Measurements from ENCODE around the gene SPOCK2.

- TF ChIP-seq CTCF (IDR thresholded peaks at IDR 0.05) (peak; percentile 30 to 44 (median 38)), POLR2AphosphoS5 (IDR thresholded peaks at IDR 0.05) (no peak), POLR2A (IDR thresholded peaks at IDR 0.05; ENCODE audit: low read depth) (no peak), EP300 (IDR thresholded peaks at IDR 0.05) (no peak)
These were observed 38.0 kb upstream of the SPOCK2 start for GRCh38 chr10:72126184-72126871.

All from esophagus muscularis mucosa (tissue), 4 donors.